HG03095 (cell line): ENCODE measurements around the gene NHLRC2.
"Not testable (repeated sequence)": the region's sequence is repeated elsewhere in the genome, so short reads cannot be mapped to it uniquely, and the experiment has no call there.

Experiments used
- ATAC-seq: cut with Tn5 transposase; IDR thresholded peaks from one replicate; pipeline ENCODE4 v1.9.1; 2021; ENCODE audit warnings: moderate library complexity; ENCODE audit not compliant: unreplicated experiment

The NHLRC2 gene

GRCh38 chr10:113854013-113854760 lies at the start of gene NHLRC2, which contains the start of gene DCLRE1A:
Gene NHLRC2 (plus strand): TSS chr10:113854661. CDS start chr10:113854873, 212 bp downstream.
Gene DCLRE1A (minus strand): TSS chr10:113854082. CDS start chr10:113853182, 900 bp downstream.
- peak; percentile 33 for ATAC-seq

- ATAC-seq = no peak
Observed at GRCh38 chr10:113806503-113806902, 48.0 kb upstream of the NHLRC2 start.

- no peak for ATAC-seq
Observed at GRCh38 chr10:113808168-113808567, 46.3 kb upstream of the NHLRC2 start.

- ATAC-seq = not testable (repeated sequence)
Observed at GRCh38 chr10:113814700-113815099, 39.8 kb upstream of the NHLRC2 start.

GRCh38 chr10:113819989-113820388 lies 34.5 kb upstream of the NHLRC2 start:
- no peak for ATAC-seq

GRCh38 chr10:113820507-113820906 lies 34.0 kb upstream of the NHLRC2 start:
- no peak for ATAC-seq

- ATAC-seq = not testable (repeated sequence)
Observed at GRCh38 chr10:113821306-113821705, 33.2 kb upstream of the NHLRC2 start.

- no peak for ATAC-seq
Observed at GRCh38 chr10:113822174-113822573, 32.3 kb upstream of the NHLRC2 start.

- no peak for ATAC-seq
Observed at GRCh38 chr10:113823389-113823788, 31.1 kb upstream of the NHLRC2 start.

- ATAC-seq = no peak
Observed at GRCh38 chr10:113825791-113826190, 28.7 kb upstream of the NHLRC2 start.

- ATAC-seq = not testable (repeated sequence)
Observed at GRCh38 chr10:113828567-113828966, 25.9 kb upstream of the NHLRC2 start.

GRCh38 chr10:113842171-113842570 lies 12.3 kb upstream of the NHLRC2 start:
- ATAC-seq = no peak

GRCh38 chr10:113843972-113844485 lies 10.4 kb upstream of the NHLRC2 start:
- ATAC-seq = no peak

- ATAC-seq = no peak
Observed at GRCh38 chr10:113846036-113846435, 8.4 kb upstream of the NHLRC2 start.

- no peak for ATAC-seq
Observed at GRCh38 chr10:113849140-113849803, 5.2 kb upstream of the NHLRC2 start.

GRCh38 chr10:113849946-113850345 lies 4.5 kb upstream of the NHLRC2 start:
- ATAC-seq = no peak

- no peak for ATAC-seq
Observed at GRCh38 chr10:113853578-113854012, 866 bp upstream of the NHLRC2 start.

GRCh38 chr10:113854761-113855588 lies 514 bp downstream of the NHLRC2 start:
- ATAC-seq = peak; percentile 36

GRCh38 chr10:113856563-113856962 lies 2.1 kb downstream of the NHLRC2 start:
- no peak for ATAC-seq

GRCh38 chr10:113857210-113857609 lies 2.7 kb downstream of the NHLRC2 start:
- no peak for ATAC-seq

- ATAC-seq = no peak
Observed at GRCh38 chr10:113858541-113858940, 4.1 kb downstream of the NHLRC2 start.
